Stimulated activated CD4-positive, alpha-beta T cell treated with anti-CD3 and anti-CD28 coated beads, Interleukin-15, amount 100 ng/mL, for 24 hours (primary cell): ENCODE data around the gene DIP2B.
"Not testable (repeated sequence)": the region's sequence is repeated elsewhere in the genome, so short reads cannot be mapped to it uniquely, and the experiment has no call there.

Source experiments
- DNase-seq: peaks from one replicate; pipeline ENCODE4 v3.0.0-alpha.2; 2020

DIP2B gene

GRCh38 chr12:50521781-50522180, 17.0 kb downstream of the DIP2B start:
- DNase-seq = not testable (repeated sequence)

GRCh38 chr12:50523772-50524171, 19.0 kb downstream of the DIP2B start:
- DNase-seq = no peak

- DNase-seq = no peak
Observed at GRCh38 chr12:50524621-50525020, 19.8 kb downstream of the DIP2B start.

- DNase-seq = no peak
Observed at GRCh38 chr12:50525422-50525821, 20.6 kb downstream of the DIP2B start.

GRCh38 chr12:50527359-50527726, 22.6 kb downstream of the DIP2B start:
- no peak for DNase-seq

GRCh38 chr12:50528800-50529199, 24.0 kb downstream of the DIP2B start:
- no peak for DNase-seq

GRCh38 chr12:50529345-50529744, 24.6 kb downstream of the DIP2B start:
- DNase-seq = no peak

GRCh38 chr12:50530532-50530931, 25.7 kb downstream of the DIP2B start:
- no peak for DNase-seq

GRCh38 chr12:50533203-50533584, 28.4 kb downstream of the DIP2B start:
- no peak for DNase-seq

GRCh38 chr12:50533971-50534370, 29.2 kb downstream of the DIP2B start:
- DNase-seq = no peak

- DNase-seq = no peak
Observed at GRCh38 chr12:50536831-50537537, 32.2 kb downstream of the DIP2B start.

GRCh38 chr12:50537538-50537919, 32.7 kb downstream of the DIP2B start:
- DNase-seq = peak; percentile 41

GRCh38 chr12:50538182-50538581, 33.4 kb downstream of the DIP2B start:
- no peak for DNase-seq

- DNase-seq = no peak
Observed at GRCh38 chr12:50541139-50541538, 36.4 kb downstream of the DIP2B start.

GRCh38 chr12:50542448-50542847, 37.7 kb downstream of the DIP2B start:
- DNase-seq = peak; percentile 51

- DNase-seq = not testable (repeated sequence)
Observed at GRCh38 chr12:50543188-50543587, 38.4 kb downstream of the DIP2B start.

GRCh38 chr12:50545213-50545612, 40.4 kb downstream of the DIP2B start:
- DNase-seq = no peak

- no peak for DNase-seq
Observed at GRCh38 chr12:50545786-50546185, 41.0 kb downstream of the DIP2B start.

- no peak for DNase-seq
Observed at GRCh38 chr12:50546441-50547318, 41.9 kb downstream of the DIP2B start.

- no peak for DNase-seq
Observed at GRCh38 chr12:50547742-50548141, 43.0 kb downstream of the DIP2B start.

- DNase-seq = no peak
Observed at GRCh38 chr12:50549885-50550284, 45.1 kb downstream of the DIP2B start.

- no peak for DNase-seq
Observed at GRCh38 chr12:50550530-50551223, 45.9 kb downstream of the DIP2B start.

GRCh38 chr12:50551866-50552265, 47.1 kb downstream of the DIP2B start:
- DNase-seq = no peak

GRCh38 chr12:50554651-50555050, 49.9 kb downstream of the DIP2B start:
- DNase-seq = no peak
